GM21576 (cell line): ENCODE results near the gene NDUFS3.

ENCODE experiments used
- ATAC-seq: cut with Tn5 transposase; IDR thresholded peaks from one replicate; pipeline ENCODE4 v1.9.1; 2021; ENCODE audit warnings: mild to moderate bottlenecking, moderate library complexity; ENCODE audit not compliant: unreplicated experiment

The NDUFS3 gene

GRCh38 chr11:47589977-47590861 is 11.3 kb downstream of the NDUFS3 start:
- no peak for ATAC-seq

DNA sequence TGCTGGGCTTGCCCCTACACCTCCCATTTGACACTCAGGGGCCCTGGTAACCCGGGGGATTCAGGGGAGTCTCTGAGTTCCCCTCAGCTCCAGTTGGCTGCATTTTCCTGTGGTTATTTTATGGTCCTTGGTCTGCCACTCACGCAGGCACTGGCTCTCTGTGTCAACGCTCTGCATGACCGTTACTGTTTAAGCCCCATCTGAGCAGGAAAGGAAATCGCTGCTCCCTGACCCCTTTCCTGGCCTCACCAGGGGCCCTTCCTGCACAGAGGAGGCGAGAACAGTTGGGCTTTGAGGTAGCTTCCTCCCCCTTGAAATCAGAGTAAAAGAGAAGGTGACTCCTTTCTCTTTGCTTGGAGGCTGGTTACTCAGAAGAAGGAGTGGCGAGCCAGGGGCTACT is 12.9 kb downstream of the NDUFS3 start:
- ATAC-seq, result no peak

DNA sequence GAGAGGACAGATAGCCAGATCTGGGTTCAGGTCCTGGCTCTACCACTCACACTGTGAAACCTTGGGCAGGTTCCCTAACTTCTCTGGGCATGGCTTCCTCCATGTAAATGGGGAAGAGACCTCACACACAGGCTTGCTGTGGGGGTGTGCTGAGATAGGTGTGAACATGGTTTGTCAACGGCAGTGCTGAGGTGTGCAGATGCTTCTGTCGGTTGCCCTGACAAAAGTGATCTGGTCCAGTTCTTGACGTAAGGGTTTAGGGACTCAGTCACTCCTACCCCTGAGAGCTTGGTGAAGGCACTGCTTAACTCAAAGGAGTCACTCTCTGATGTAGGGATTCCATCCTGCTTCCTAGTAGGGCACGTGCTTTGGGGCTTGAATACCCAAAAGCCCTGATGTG is 13.4 kb downstream of the NDUFS3 start:
- no peak for ATAC-seq

DNA sequence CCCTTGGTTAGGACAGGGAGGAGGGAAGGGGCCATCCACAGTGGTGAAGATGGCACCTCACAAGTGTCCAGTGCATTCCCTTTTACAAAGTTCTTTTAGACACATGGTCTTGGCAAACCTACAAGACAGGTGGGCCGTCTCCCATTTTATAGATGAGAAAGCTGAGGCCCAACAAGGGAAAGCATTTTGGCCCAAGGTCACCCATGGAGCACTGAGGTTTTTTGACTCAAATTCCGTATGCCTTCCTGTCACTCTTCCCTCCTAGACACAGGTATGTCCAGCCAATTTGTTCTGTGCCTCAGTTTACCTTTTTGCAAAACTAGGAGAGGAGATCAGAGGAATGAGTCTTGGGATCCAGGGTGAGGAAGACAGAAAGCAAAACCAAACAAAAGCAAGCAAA is 14.1 kb downstream of the NDUFS3 start:
- no peak for ATAC-seq

GRCh38 chr11:47593492-47593933 is 14.6 kb downstream of the NDUFS3 start:
- no peak for ATAC-seq

- ATAC-seq, result no peak
Observed at GRCh38 chr11:47593934-47594855, 15.3 kb downstream of the NDUFS3 start, which contains the start of gene C1QTNF4. C1QTNF4 (minus strand) TSS chr11:47594411; CDS start chr11:47590810, 3,601 bp downstream.

GRCh38 chr11:47595029-47595428 is 16.2 kb downstream of the NDUFS3 start:
- ATAC-seq, result no peak

- no peak for ATAC-seq
Observed at GRCh38 chr11:47595967-47596366, 17.1 kb downstream of the NDUFS3 start.

- ATAC-seq, result no peak
Observed at GRCh38 chr11:47599902-47600301, 21.0 kb downstream of the NDUFS3 start.

DNA sequence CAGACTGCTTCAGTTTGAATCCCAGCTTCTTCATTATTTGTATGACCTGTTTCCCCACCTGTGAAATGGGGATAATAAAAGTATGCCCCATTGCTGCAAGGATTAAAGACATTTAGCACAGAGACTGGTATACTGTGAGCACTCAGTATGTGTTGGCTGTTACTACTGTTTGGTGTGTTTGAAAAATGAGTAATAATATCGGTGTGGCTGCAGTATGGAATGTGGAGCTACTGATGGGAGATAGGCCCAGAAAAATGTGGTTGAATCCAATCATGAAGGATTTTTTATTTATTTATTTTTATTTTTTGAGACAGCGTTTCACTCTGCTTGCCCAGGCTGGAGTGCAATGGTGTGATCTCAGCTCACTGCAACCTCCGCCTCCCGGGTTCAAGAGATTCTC is 24.4 kb downstream of the NDUFS3 start:
- no peak for ATAC-seq

DNA sequence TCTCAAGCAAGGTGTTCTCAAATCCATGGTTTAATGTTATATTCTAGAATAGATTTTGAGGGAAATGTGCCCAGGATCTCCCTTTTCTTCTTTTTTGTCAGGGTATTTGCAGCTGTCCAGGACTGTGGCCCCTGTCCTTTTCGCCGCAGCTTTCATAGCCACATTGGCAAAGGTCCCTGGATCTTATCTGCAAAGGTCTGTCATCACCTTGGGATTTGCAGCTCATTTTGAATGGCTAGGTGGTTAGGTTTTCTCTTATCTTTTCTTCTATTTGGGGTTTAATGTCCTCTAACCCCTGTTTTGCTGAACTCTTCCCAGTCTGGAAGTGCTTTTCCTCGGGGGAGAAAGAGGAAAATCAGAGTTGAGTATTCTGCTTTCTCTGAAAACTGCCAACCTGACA is 27.0 kb downstream of the NDUFS3 start:
- no peak for ATAC-seq

- ATAC-seq, result no peak
Observed at GRCh38 chr11:47606731-47607130, 27.9 kb downstream of the NDUFS3 start.

GRCh38 chr11:47607380-47607779 is 28.5 kb downstream of the NDUFS3 start:
- ATAC-seq, result no peak

DNA sequence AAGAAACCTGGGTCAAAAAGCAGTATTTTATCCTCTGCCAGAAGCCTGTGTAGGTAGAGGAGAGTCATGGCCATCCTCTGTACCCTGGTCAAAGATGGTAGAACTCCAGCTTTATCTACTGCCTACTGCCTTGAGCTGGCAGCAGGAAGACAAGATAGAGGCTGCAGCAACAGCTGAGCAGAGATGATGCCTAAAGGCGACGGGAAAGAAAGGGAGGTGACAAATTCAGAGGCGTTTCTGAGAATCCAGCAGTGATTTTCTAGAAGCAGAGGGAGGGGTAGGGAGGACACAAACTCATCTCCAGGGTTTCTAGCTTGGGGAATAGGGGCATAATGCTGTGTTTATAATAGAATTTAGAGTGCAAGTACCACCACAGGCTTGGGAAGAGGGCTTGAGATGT is 30.8 kb downstream of the NDUFS3 start:
- no peak for ATAC-seq

GRCh38 chr11:47611348-47611794 is 32.5 kb downstream of the NDUFS3 start:
- peak; percentile 90 for ATAC-seq

DNA sequence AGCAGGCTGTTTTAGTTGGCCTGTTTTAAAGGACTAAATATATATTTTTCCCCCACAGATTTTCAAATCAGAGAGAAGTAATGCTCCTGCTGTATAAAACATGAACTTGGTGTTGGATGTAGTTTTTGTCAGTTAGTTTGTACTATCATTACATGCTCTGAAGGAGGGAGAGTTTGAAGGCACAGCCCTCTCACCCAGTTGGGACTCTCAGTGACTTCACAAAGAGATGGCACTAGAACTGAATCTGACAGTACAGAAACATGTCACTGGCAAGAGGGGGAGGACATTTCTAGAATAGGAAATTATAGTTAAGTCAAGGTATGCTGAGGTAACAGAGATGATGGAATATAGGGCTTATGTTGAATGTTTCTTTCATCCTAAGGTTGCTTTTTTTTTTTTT is 36.4 kb downstream of the NDUFS3 start:
- no peak for ATAC-seq

- ATAC-seq, result no peak
Observed at GRCh38 chr11:47616726-47617416, 38.0 kb downstream of the NDUFS3 start.

GRCh38 chr11:47617417-47617809 is 38.5 kb downstream of the NDUFS3 start:
- no peak for ATAC-seq

DNA sequence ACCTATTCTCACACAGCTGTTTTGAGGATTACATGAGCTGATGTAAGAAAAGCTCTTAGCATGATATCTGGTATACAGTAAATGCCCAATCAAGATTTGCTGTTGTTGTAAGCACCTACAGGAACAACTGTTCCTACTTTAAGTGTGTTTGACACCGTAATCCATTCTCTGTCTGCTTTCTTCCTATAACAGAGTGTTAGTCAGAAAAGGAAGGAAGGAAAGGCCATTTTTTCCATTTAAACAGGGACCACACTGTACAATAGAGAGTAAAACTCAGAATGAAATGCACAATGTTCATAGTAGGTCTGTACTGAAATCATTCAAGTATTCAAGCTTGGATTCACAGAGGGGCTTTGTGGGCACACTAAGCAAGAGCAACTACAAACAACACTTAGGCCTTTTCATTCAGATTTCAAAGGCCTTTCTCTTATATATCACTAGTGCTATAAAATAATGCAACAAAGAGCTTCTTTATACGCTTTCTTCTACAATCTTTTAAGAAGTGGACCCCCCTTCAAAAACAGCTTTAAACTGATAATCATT is 42.0 kb downstream of the NDUFS3 start:
- no peak for ATAC-seq

DNA sequence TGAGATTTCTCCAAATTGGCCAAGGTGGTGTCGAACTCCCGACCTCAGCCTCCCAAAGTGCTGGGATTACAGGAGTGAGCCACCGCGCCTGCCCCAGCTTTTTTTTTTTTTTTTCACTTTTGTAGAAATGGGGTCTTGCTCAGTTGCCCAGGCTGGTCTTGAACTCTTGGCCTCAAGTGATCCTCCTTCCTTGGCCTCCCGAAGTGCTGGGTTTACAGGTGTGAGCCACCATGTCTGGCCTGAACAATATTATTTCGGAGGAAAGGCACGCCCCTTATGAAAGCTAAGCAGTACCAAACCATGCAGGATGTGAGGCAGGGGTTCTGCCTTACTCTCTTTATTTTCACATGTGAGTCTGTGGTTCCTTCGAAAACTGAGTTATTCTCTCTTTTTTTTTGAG is 47.4 kb downstream of the NDUFS3 start:
- no peak for ATAC-seq

DNA sequence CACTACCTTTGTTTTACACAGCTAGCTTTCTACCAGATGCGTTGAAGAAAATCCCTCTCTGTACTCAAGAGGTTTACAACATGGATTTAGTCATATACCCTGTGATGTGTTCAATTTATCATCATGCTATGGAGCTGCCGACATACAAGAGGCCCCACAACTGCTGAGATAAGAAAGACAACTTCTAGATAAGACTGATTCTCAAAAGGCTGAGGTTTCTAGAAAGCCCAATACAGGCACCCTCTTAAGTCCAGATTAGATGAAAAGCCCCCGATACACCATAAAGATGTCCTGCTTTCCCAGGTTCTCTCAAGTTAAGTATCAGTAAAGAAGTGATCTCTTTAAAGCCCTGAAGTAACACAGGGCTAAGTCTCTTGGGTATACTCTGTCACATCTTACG is 49.2 kb downstream of the NDUFS3 start:
- ATAC-seq, result no peak
